CD4-positive, alpha-beta T cell treated with Interleukin-17A for 4 hours (primary cell): ENCODE data around the gene CNN3.

Source experiments
- DNase-seq: peaks from one replicate; pipeline ENCODE4 v3.0.0-alpha.2; 2020; ENCODE audit warnings: mixed read lengths

Gene CNN3

GRCh38 chr1:94854458-94855306, 72.2 kb downstream of the CNN3 start:
- DNase-seq: peak; percentile 79

- no peak for DNase-seq
Measured at GRCh38 chr1:94852788-94853187, 74.1 kb downstream of the CNN3 start.

GRCh38 chr1:94851571-94851970, 75.3 kb downstream of the CNN3 start:
- no peak for DNase-seq
